Ovary (tissue), 3 donors: ENCODE data around the gene BCOR.

Experiments used
- CTCF ChIP-seq, 3 donors: fragments of 450-650 bp in 2 of 3; fragments of 200-600 bp in 1 of 3; IDR thresholded peaks; one replicate each; pipeline versions ENCODE4 v1.5.1 to v1.8.0; 2016 to 2022; ENCODE audit warnings: antibody characterized with exemption in 3 of 3, mild to moderate bottlenecking in 1 of 3
- POLR2A ChIP-seq: fragments of 450-650 bp; IDR thresholded peaks from one replicate; pipeline ENCODE4 v1.6.1; 2017; ENCODE audit warnings: antibody characterized with exemption, mild to moderate bottlenecking, moderate library complexity
- donor health status: DM: no; HTN: no; CAD: no.

- TF ChIP-seq POLR2A, result no peak
- TF ChIP-seq CTCF (IDR thresholded peaks at IDR 0.05), result no peak
Observed at GRCh38 chrX:40058719-40059118, 39.0 kb downstream of the BCOR start.
